Endothelial cell of umbilical vein (primary cell): Measurements from ENCODE around the gene PNPLA2. TPM values are rescaled to one million over a fixed set of nuclear protein-coding genes. Genes with fewer than 3 reads are reported as not detected.
A peak's percentile ranks its signal among the peaks of the same experiment; 100 is the strongest.

Source experiments
- BruUV-seq: library from RNA; stranded (reverse); fragments of 400-500 nt; replicated peaks from 2 replicates; lab custom pipeline; 2021; lab: Mats Ljungman, UMichigan
- CTCF ChIA-PET: fragments of 300-600, 350-600 bp; sonication (Branson Sonifier 250); formaldehyde crosslinking; loops from one replicate; lab custom pipeline; 2021; ENCODE audit warnings: antibody characterized with exemption, inconsistent platforms; lab: Charles Lee
- POLR2A ChIA-PET: fragments of 300-600, 350-600 bp; sonication (Branson Sonifier 250); formaldehyde crosslinking; loops from one replicate; lab custom pipeline; 2021; ENCODE audit warnings: antibody characterized with exemption, inconsistent platforms; lab: Charles Lee
- DNase-seq: peaks from one replicate; pipeline ENCODE4 v3.0.0-alpha.2; 2011; ENCODE audit warnings: low read depth, low spot score
- FAIRE-seq: peaks from 2 replicates; lab custom pipeline; 2011; peaks lifted over from hg19 to GRCh38; lab: Jason Lieb, UNC
- H2AFZ ChIP-seq: 2 replicates; pipeline ENCODE4 v1.6.0; 2012; ENCODE audit warnings: low read depth, low read length, control low read depth, inconsistent platforms
- H3K27ac ChIP-seq: 2 replicates; pipeline ENCODE4 v1.5.1; 2011; ENCODE audit warnings: low read depth, mild to moderate bottlenecking, control low read depth, low read length, moderate library complexity; ENCODE audit not compliant: insufficient read depth
- H3K27me3 ChIP-seq, 2 experiments: 2 replicates each; pipeline versions ENCODE4 v1.6.0 to v1.6.1; 2011; ENCODE audit warnings: low read length in 2 of 2, mixed read lengths in 1 of 2; ENCODE audit not compliant: control insufficient read depth in 2 of 2, insufficient read depth in 2 of 2
- H3K36me3 ChIP-seq, 2 experiments: 2 replicates in 1 of 2; 3 replicates in 1 of 2; pipeline ENCODE4 v1.5.1; 2011; ENCODE audit warnings: low read length in 2 of 2, mild to moderate bottlenecking in 1 of 2, moderate library complexity in 1 of 2; ENCODE audit not compliant: control insufficient read depth in 2 of 2, insufficient read depth in 2 of 2; ENCODE audit errors: extremely low read depth in 1 of 2
- H3K4me1 ChIP-seq: 3 replicates; pipeline ENCODE4 v1.5.1; 2011; ENCODE audit warnings: mild to moderate bottlenecking, low read length; ENCODE audit not compliant: control insufficient read depth, insufficient read depth; ENCODE audit errors: extremely low read depth
- H3K4me2 ChIP-seq: 2 replicates; pipeline ENCODE4 v1.6.1; 2011; ENCODE audit warnings: low read length, control low read depth, mixed read lengths; ENCODE audit not compliant: insufficient read depth
- H3K4me3 ChIP-seq, 3 experiments: fragments of 200-600 bp in 1 of 3; sonication (generic), shearing (Covaris generic) in 1 of 3; replicated peaks in 1 of 3; 2 replicates each; pipeline ENCODE4 v1.5.1; 2011 to 2016; ENCODE audit warnings: control low read depth in 3 of 3, low read length in 3 of 3, mild to moderate bottlenecking in 2 of 3, inconsistent platforms in 1 of 3, low read depth in 1 of 3, moderate library complexity in 1 of 3; ENCODE audit not compliant: insufficient read depth in 1 of 3
- H3K79me2 ChIP-seq: 2 replicates; pipeline ENCODE4 v1.6.0; 2012; ENCODE audit warnings: low read length, inconsistent platforms; ENCODE audit not compliant: control insufficient read depth, insufficient read depth
- H3K9ac ChIP-seq: replicated peaks from 2 replicates; pipeline ENCODE3; 2011; ENCODE audit warnings: low read length, control low read depth; ENCODE audit not compliant: insufficient read depth; ENCODE audit errors: extremely low read depth
- H3K9me1 ChIP-seq: replicated peaks from 3 replicates; pipeline ENCODE4 v1.6.0; 2011; ENCODE audit warnings: mild to moderate bottlenecking, low read length; ENCODE audit not compliant: control insufficient read depth, insufficient read depth; ENCODE audit errors: extremely low read depth
- H3K9me3 ChIP-seq: replicated peaks from 2 replicates; pipeline ENCODE4 v1.5.1; 2012; ENCODE audit warnings: low read length, inconsistent platforms; ENCODE audit not compliant: control insufficient read depth, insufficient read depth
- H4K20me1 ChIP-seq: replicated peaks from 2 replicates; pipeline ENCODE3; 2011; ENCODE audit warnings: mild to moderate bottlenecking, low read length; ENCODE audit not compliant: control insufficient read depth, insufficient read depth; ENCODE audit errors: extremely low read depth
- CTCF ChIP-seq, 2 donors: IDR thresholded peaks; 1 replicate in 1 of 2; 2 replicates in 1 of 2; pipeline ENCODE4 v1.5.1; 2011; ENCODE audit warnings: low read length in 2 of 2, mild to moderate bottlenecking in 2 of 2, moderate library complexity in 2 of 2, control low read depth in 1 of 2, inconsistent platforms in 1 of 2, low read depth in 1 of 2; ENCODE audit not compliant: insufficient read depth in 1 of 2; ENCODE audit errors: extremely low read depth in 1 of 2
- EZH2 ChIP-seq: IDR thresholded peaks from 2 replicates; pipeline ENCODE4 v1.6.1; 2012; ENCODE audit warnings: borderline replicate concordance, low read depth, mild to moderate bottlenecking, moderate library complexity, low read length, inconsistent platforms; ENCODE audit not compliant: severe bottlenecking
- FOS ChIP-seq: IDR thresholded peaks from 2 replicates; pipeline ENCODE4 v1.6.1; 2011; ENCODE audit warnings: mild to moderate bottlenecking, low read length, moderate library complexity, borderline replicate concordance; ENCODE audit not compliant: insufficient read depth
- GATA2 ChIP-seq: IDR thresholded peaks from 2 replicates; pipeline ENCODE4 v1.7.0; 2011; ENCODE audit warnings: low read depth, mild to moderate bottlenecking, moderate library complexity, mixed read lengths, low read length; ENCODE audit not compliant: insufficient read length, insufficient read depth
- JUN ChIP-seq: IDR thresholded peaks from 2 replicates; pipeline ENCODE4 v1.6.1; 2011; ENCODE audit warnings: borderline replicate concordance, low read depth; ENCODE audit not compliant: insufficient read length, insufficient read depth
- MAX ChIP-seq: IDR thresholded peaks from 2 replicates; pipeline ENCODE4 v1.6.1; 2011; ENCODE audit not compliant: insufficient read depth, insufficient read length
- MYC ChIP-seq: IDR thresholded peaks from one replicate; pipeline ENCODE4 v1.6.1; 2011; ENCODE audit warnings: mild to moderate bottlenecking, low read depth, low read length
- POLR2A ChIP-seq: IDR thresholded peaks from 2 replicates; pipeline ENCODE4 v1.6.1; 2012; ENCODE audit warnings: low read depth, mild to moderate bottlenecking, control low read depth, low read length
- POLR2AphosphoS5 ChIP-seq: IDR thresholded peaks from 2 replicates; pipeline ENCODE4 v1.6.1; 2012; ENCODE audit warnings: low read depth, mild to moderate bottlenecking, control low read depth, low read length, moderate library complexity; ENCODE audit not compliant: insufficient read depth
- dilution Hi-C: fragments of 300-500 bp; cut with MboI; formaldehyde crosslinking; loops from one replicate; pipeline ENCODE4 v1.15.0; 2019; ENCODE audit warnings: low sequenced_read_pairs; ENCODE audit not compliant: extremely low pct_ligation_motif_present
- intact Hi-C: fragments of 100-400 bp; cut with micrococcal nuclease; formaldehyde crosslinking; loops from one replicate; pipeline ENCODE4 v1.10.0; 2022
- polyA plus RNA-seq, 4 experiments: library from polyadenylated mRNA; depleted of rRNA in 3 of 4; stranded (reverse) in 3 of 4; unstranded in 1 of 4; fragments of >200 nt; gene quantifications; 2 replicates each; pipeline versions ENCODE4 v1.2.1 to v1.2.3, GENCODE V29; 2011 to 2012; ENCODE audit warnings: missing spikeins in 1 of 4
- total RNA-seq: library from RNA; stranded (reverse); gene quantifications from 2 replicates; pipeline ENCODE4 v1.2.3, GENCODE V29; 2021

Gene PNPLA2
- total and polyA plus RNA-seq, 2 donors (not counting 3 experiments of a cell fraction or from before 2014, with no cell fraction given) = 73.1 to 75.6 TPM

GRCh38 chr11:849951-850774 is 31.4 kb downstream of the PNPLA2 start:
- H3K9ac ChIP-seq = no peak overlapping the region
- H3K79me2 ChIP-seq = peaks cover 8% of the 10 kb centered on the region
- H2AFZ ChIP-seq = no peak overlapping the region
- BruUV-seq = no TSS peak
- peaks cover 20% of the 10 kb centered on the region for H3K4me1 ChIP-seq
- intact Hi-C loops (loop anchor here (1.0 to 5.0 kb wide), 2 partner anchors 48 to 127 kb away; no protein-coding TSS in a partner anchor), dilution Hi-C loops (no loop called here)
- FAIRE-seq = no peak
- peak overlapping the region; percentile 42 for H3K4me2 ChIP-seq
- peak overlapping the region in 1 of 3 experiments; percentile 47 for H3K4me3 ChIP-seq
- H3K36me3 ChIP-seq = no peaks in the 10 kb centered on the region
- DNase-seq = no peak
- CTCF ChIA-PET = interaction anchor here (1.6 to 3.3 kb wide), 4 partner anchors 74 to 201 kb away, joined by 4 to 46 read pairs (median 8); no protein-coding TSS in a partner anchor
- no peaks in the 10 kb centered on the region for H3K9me1 ChIP-seq
- H3K9me3 ChIP-seq = no peaks in the 10 kb centered on the region
- no peak overlapping the region for H3K27ac ChIP-seq
- TF ChIP-seq FOS (no peak), MAX (no peak), JUN (no peak), GATA2 (no peak), POLR2AphosphoS5 (no peak), POLR2A (no peak), CTCF (IDR thresholded peaks at IDR 0.05; ENCODE audit: extremely low read depth in 1 of 2, insufficient read depth in 1 of 2, low read depth in 1 of 2, low read length in 2 of 2) (no peak), EZH2 (no peak), MYC (no peak)
- no peaks in the 10 kb centered on the region for H4K20me1 ChIP-seq
- POLR2A ChIA-PET = no interaction called here
- no peaks in the 10 kb centered on the region for H3K27me3 ChIP-seq
